GM12891 (cell line): ENCODE measurements around the gene RFWD3.
"Not testable (repeated sequence)": the region's sequence is repeated elsewhere in the genome, so short reads cannot be mapped to it uniquely, and the experiment has no call there.

Experiments
- DNase-seq: peaks from one replicate; pipeline ENCODE4 v3.0.0; 2011; ENCODE audit warnings: low spot score; ENCODE audit not compliant: insufficient read length
- FAIRE-seq: peaks from 2 replicates; lab custom pipeline; 2011; peaks lifted over from hg19 to GRCh38; lab: Jason Lieb, UNC
- PAX5 ChIP-seq: IDR thresholded peaks from 2 replicates; pipeline ENCODE4 v1.6.1; 2011; ENCODE audit warnings: low read length, moderate library complexity, mild to moderate bottlenecking; ENCODE audit not compliant: insufficient read depth, severe bottlenecking
- POLR2A ChIP-seq: IDR thresholded peaks from 2 replicates; pipeline ENCODE4 v1.6.1; 2011; ENCODE audit warnings: low read depth, low read length, control low read depth
- POLR2AphosphoS5 ChIP-seq: IDR thresholded peaks from 2 replicates; pipeline ENCODE4 v1.6.1; 2011; ENCODE audit warnings: low read depth, low read length, control low read depth
- POU2F2 ChIP-seq: IDR thresholded peaks from 2 replicates; pipeline ENCODE4 v1.6.1; 2011; ENCODE audit warnings: low read depth, mild to moderate bottlenecking, control low read depth, low read length, moderate library complexity
- SPI1 ChIP-seq: IDR thresholded peaks from 2 replicates; pipeline ENCODE4 v1.6.1; 2011; ENCODE audit warnings: low read depth, low read length, control low read depth
- TAF1 ChIP-seq: IDR thresholded peaks from 2 replicates; pipeline ENCODE4 v1.6.1; 2011; ENCODE audit warnings: low read depth, low read length, control low read depth

RFWD3 gene

DNA sequence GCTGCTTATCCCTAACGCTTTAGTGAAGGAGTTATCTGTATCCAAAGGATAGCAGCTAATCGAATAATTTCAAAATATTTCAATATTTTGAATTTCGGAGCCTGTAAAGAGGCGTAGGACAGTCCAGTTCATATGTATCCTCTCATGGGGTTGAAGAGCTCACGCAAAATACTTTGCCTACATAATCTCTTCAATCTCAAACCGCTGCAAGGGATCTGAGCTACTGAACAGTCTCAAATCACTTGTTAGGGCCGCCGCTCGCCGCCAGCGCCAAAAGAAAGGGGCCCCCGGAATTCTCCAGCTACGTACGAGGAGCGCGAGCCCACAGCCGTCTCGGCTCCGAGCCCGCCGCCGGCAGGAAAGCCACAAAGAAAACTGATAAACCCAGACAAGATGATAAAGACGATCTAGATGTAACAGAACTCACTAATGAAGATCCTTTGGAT, 601 bp upstream of the RFWD3 start:
- no peak for DNase-seq
- FAIRE-seq: no peak
- TF ChIP-seq PAX5 (no peak), SPI1 (no peak), POLR2AphosphoS5 (no peak), TAF1 (no peak), POU2F2 (no peak), POLR2A (no peak)

DNA sequence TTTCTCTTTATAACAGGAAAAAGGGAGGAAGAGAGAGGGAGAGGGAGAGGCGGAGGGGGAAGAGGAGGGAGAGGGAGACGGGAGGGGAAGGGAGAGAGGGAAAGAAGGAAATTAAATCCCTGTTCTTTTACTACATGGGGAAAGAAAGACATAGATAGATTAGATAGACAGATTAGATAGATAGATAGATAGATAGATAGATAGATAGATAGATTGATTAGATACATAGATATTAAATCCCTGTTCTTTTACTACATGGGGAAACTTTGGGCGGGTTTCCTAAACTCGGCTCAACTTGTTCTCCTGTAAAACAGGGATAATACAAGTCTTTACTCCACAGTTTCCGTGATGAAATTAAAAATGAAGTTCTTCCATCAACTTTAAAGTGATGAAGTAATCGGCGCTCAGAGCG, 661 bp downstream of the RFWD3 start:
- no peak for TF ChIP-seq POLR2AphosphoS5
- TF ChIP-seq TAF1: no peak
- FAIRE-seq (no peak), DNase-seq (no peak)

DNA sequence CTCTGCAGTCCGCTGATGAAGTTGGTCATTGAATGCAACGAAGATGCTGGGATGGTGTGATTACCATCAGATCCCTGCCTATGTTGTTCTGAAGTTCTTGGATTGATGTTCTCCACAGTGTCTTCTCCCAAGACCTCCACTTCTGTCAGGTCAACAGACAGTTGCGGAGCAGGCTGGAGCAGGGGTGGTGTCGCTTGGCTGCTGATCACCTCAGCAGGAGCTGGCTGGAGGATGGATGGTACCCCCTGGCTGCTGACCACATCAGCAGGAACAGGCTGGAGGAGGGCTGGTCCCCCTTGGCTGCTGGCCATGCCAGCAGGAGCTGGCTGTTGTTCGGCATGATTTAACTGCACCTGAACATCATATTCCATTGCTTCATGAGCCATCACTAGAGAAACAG, 5.6 kb downstream of the RFWD3 start:
- TF ChIP-seq PAX5 (no peak), POLR2A (0 out of 2 replicates have a peak, but pooled peaks have one; percentile 52)
- FAIRE-seq (no peak), DNase-seq (no peak)

- DNase-seq (no peak), FAIRE-seq (no peak)
- no peak for TF ChIP-seq SPI1
- no peak for TF ChIP-seq TAF1
- TF ChIP-seq POLR2A: no peak
- TF ChIP-seq POU2F2: no peak
- no peak for TF ChIP-seq POLR2AphosphoS5
- TF ChIP-seq PAX5: no peak
These were observed 6.3 kb downstream of the RFWD3 start for GRCh38 chr16:74660383-74660782.

GRCh38 chr16:74659041-74659440, 7.6 kb downstream of the RFWD3 start:
- FAIRE-seq: no peak
- TF ChIP-seq POLR2AphosphoS5 (no peak; the same call in 1 of the 2 replicates), POLR2A (no peak), TAF1 (no peak), POU2F2 (no peak), SPI1 (no peak), PAX5 (no peak)

DNA sequence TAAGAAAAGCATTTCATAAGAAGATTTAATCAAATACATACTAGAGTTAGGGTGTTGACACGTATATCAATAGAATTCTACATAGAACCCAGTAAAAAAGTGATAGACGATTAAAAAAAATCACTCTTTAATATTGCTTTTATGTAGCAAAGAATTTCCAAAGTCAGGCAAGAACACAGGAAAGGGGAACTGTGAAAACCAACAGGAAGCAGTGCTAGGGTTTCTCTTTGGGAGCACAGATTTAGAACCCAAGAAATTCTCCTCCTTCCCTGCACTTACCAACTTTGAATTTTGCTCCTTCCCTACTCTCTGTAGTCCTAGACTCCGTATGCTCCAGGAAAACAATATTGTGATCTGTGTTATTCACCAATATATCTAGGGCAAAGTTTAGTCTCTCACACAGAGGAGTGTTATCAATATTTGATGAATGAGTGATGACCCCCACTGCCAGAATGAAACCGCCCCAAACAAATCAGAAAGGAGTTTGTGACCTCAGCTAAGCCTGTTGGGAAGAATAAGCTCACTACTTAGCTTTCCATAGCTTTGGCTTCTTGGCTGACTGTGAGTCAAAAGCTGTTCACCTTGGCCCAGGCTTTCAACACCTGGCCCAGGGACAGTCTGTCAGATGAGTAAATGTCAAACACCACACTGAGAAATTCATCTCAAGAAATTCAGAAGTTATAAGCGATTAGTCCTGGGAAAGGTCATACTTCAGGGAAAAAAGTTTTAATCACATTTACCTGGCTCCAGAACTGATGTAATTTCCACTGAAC, 8.6 kb downstream of the RFWD3 start:
- no peak for FAIRE-seq

More at GRCh38 chr16:74659041-74659440, 7.6 kb downstream of the RFWD3 start:
- no peak for DNase-seq

GRCh38 chr16:74654536-74655050, 12.1 kb downstream of the RFWD3 start:
- FAIRE-seq: no peak

More for the DNA sequence above, 8.6 kb downstream of the RFWD3 start:
- TF ChIP-seq SPI1: peak; percentile 79
- no peak for TF ChIP-seq POLR2AphosphoS5
- no peak for DNase-seq

GRCh38 chr16:74652883-74653282, 13.8 kb downstream of the RFWD3 start:
- DNase-seq, FAIRE-seq: not testable (repeated sequence)

More at GRCh38 chr16:74654536-74655050, 12.1 kb downstream of the RFWD3 start:
- no peak for TF ChIP-seq TAF1
- no peak for TF ChIP-seq POLR2AphosphoS5
- TF ChIP-seq POU2F2: no peak
- TF ChIP-seq POLR2A: no peak
- no peak for TF ChIP-seq PAX5
- TF ChIP-seq SPI1: no peak
- no peak for DNase-seq

DNA sequence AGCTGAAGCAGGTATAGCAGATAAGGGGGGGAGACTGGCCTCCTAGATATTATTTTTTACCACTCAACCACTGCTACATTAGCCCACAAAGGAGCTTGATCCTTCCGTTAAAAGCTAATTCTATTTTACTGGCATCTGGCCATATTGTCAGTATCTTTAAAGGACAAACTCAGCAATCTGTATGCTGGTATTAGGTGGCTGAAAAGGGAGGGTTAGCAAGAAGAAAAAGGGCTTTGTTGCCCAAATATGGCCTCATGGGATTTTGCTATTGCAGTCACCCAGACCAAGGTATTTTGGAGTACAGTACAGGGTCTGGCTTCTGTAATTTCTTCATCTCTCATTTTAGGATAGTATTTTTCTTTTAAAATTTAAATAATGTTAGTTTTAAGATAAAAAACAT, 14.4 kb downstream of the RFWD3 start:
- DNase-seq: no peak
- FAIRE-seq: no peak
- no peak for TF ChIP-seq POLR2AphosphoS5
- TF ChIP-seq TAF1: no peak
- no peak for TF ChIP-seq PAX5
- no peak for TF ChIP-seq SPI1
- TF ChIP-seq POU2F2: no peak
- no peak for TF ChIP-seq POLR2A

DNA sequence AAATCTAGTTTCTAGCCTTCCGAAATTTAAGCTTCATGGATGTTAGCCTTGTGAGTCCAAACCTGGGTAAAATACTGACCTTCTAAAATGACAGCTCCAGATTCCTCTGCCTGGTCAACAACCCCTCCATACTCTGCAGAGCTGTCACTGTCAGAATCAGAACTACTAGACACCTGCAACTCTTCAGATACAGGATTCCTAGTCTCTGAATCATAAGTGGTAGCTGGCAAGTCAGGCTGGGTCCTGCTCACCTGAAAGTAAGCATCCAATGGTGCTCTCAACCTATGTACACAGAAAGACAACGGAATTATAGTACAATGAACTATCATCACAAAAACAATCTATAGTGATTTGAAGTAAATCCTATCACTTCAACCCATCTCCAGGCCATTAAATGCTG, 14.8 kb downstream of the RFWD3 start:
- FAIRE-seq (no peak), DNase-seq (no peak)
- TF ChIP-seq POLR2AphosphoS5 (no peak), TAF1 (no peak), SPI1 (no peak), POLR2A (no peak), PAX5 (no peak), POU2F2 (no peak)
